ENCODE measurements around the gene KIF19.
"Not testable (repeated sequence)": the region's sequence is repeated elsewhere in the genome, so short reads cannot be mapped to it uniquely, and the experiment has no call there.

KIF19 gene

GRCh38 chr17:74389084-74389753 lies 63.2 kb downstream of the KIF19 start:
- DNase-seq (ENCODE audit: low read depth in 3 of 3, low spot score in 1 of 3) = no peak

GRCh38 chr17:74389937-74390679 lies 64.1 kb downstream of the KIF19 start:
- no peak for DNase-seq (ENCODE audit: low read depth in 3 of 3, low spot score in 1 of 3)

- no peak for DNase-seq (ENCODE audit: low read depth in 3 of 3, low spot score in 1 of 3)
Measured at GRCh38 chr17:74390680-74391653, 64.9 kb downstream of the KIF19 start.

GRCh38 chr17:74391771-74392170 lies 65.7 kb downstream of the KIF19 start:
- no peak for DNase-seq (ENCODE audit: low read depth in 3 of 3, low spot score in 1 of 3)

- DNase-seq (ENCODE audit: low read depth in 3 of 3, low spot score in 1 of 3) = no peak
Measured at GRCh38 chr17:74392848-74393247, 66.8 kb downstream of the KIF19 start.

GRCh38 chr17:74393346-74393942 lies 67.4 kb downstream of the KIF19 start:
- no peak for DNase-seq (ENCODE audit: low read depth in 3 of 3, low spot score in 1 of 3)

- DNase-seq (ENCODE audit: low read depth in 3 of 3, low spot score in 1 of 3) = no peak
Measured at GRCh38 chr17:74394275-74394950, 68.4 kb downstream of the KIF19 start.

GRCh38 chr17:74394977-74395376 lies 69.0 kb downstream of the KIF19 start:
- DNase-seq (ENCODE audit: low read depth in 3 of 3, low spot score in 1 of 3) = no peak

GRCh38 chr17:74396567-74396966 lies 70.5 kb downstream of the KIF19 start:
- DNase-seq (ENCODE audit: low read depth in 3 of 3, low spot score in 1 of 3) = no peak

- no peak for DNase-seq (ENCODE audit: low read depth in 3 of 3, low spot score in 1 of 3)
Measured at GRCh38 chr17:74402048-74402447, 76.0 kb downstream of the KIF19 start.

- DNase-seq (ENCODE audit: low read depth in 3 of 3, low spot score in 1 of 3) = no peak
Measured at GRCh38 chr17:74403512-74404137, 77.6 kb downstream of the KIF19 start.

- no peak for DNase-seq (ENCODE audit: low read depth in 3 of 3, low spot score in 1 of 3)
Measured at GRCh38 chr17:74404218-74404617, 78.2 kb downstream of the KIF19 start.

GRCh38 chr17:74404789-74405188 lies 78.8 kb downstream of the KIF19 start:
- no peak for DNase-seq (ENCODE audit: low read depth in 3 of 3, low spot score in 1 of 3)

GRCh38 chr17:74405311-74405710 lies 79.3 kb downstream of the KIF19 start:
- not testable (repeated sequence) for DNase-seq (ENCODE audit: low read depth in 3 of 3, low spot score in 1 of 3)

Data from stimulated activated CD4-positive, alpha-beta T cell treated with anti-CD3 and anti-CD28 coated beads, TNF-alpha, amount 100 ng/mL, for 1 hour (primary cell).